MV-4-11 (cell line): ENCODE data around the gene FAM162A.

ENCODE experiments used
- DNase-seq: peaks from one replicate; lab custom pipeline; 2025; lab: John Stamatoyannopoulos, UW

The FAM162A gene

GRCh38 chr3:122383771-122384697 lies at the start of gene FAM162A:
Gene FAM162A, plus strand, starts transcription at chr3:122384182. Its CDS starts 84 bp downstream, at chr3:122384266.
- peak; percentile 90 for DNase-seq

- no peak for DNase-seq
These were observed 41.2 kb upstream of the FAM162A start for GRCh38 chr3:122342803-122343202.

- DNase-seq, result no peak
These were observed 40.3 kb upstream of the FAM162A start for GRCh38 chr3:122343654-122344053.

GRCh38 chr3:122349171-122349570 lies 34.8 kb upstream of the FAM162A start:
- DNase-seq, result no peak

GRCh38 chr3:122350814-122351418 lies 33.1 kb upstream of the FAM162A start:
- DNase-seq, result no peak

GRCh38 chr3:122351612-122352011 lies 32.4 kb upstream of the FAM162A start:
- no peak for DNase-seq

GRCh38 chr3:122353215-122353614 lies 30.8 kb upstream of the FAM162A start:
- no peak for DNase-seq

- DNase-seq, result peak; percentile 27
These were observed 30.0 kb upstream of the FAM162A start for GRCh38 chr3:122353893-122354401.

GRCh38 chr3:122355612-122356011 lies 28.4 kb upstream of the FAM162A start:
- no peak for DNase-seq

- DNase-seq, result peak; percentile 38
These were observed 27.6 kb upstream of the FAM162A start for GRCh38 chr3:122356402-122356801.

GRCh38 chr3:122357828-122358702 lies 25.9 kb upstream of the FAM162A start:
- DNase-seq, result peak; percentile 73

- no peak for DNase-seq
These were observed 25.3 kb upstream of the FAM162A start for GRCh38 chr3:122358703-122359032.

- DNase-seq, result no peak
These were observed 22.0 kb upstream of the FAM162A start for GRCh38 chr3:122362026-122362425.

- peak; percentile 71 for DNase-seq
These were observed 19.5 kb upstream of the FAM162A start for GRCh38 chr3:122364490-122364889.

GRCh38 chr3:122365073-122365472 lies 18.9 kb upstream of the FAM162A start:
- DNase-seq, result no peak

GRCh38 chr3:122365582-122366378 lies 18.2 kb upstream of the FAM162A start:
- peak; percentile 41 for DNase-seq

- DNase-seq, result no peak
These were observed 17.6 kb upstream of the FAM162A start for GRCh38 chr3:122366379-122366749.

GRCh38 chr3:122374034-122374433 lies 9.9 kb upstream of the FAM162A start:
- no peak for DNase-seq

- peak; percentile 8 for DNase-seq
These were observed 6.0 kb upstream of the FAM162A start for GRCh38 chr3:122377975-122378374.

GRCh38 chr3:122382888-122383666 lies 905 bp upstream of the FAM162A start, which contains the start of gene MIX23:
Gene MIX23, minus strand, starts transcription at chr3:122383231. Its CDS starts 7 bp downstream, at chr3:122383224.
- peak; percentile 81 for DNase-seq
